22Rv1 (cell line): ENCODE results near the gene NUP155.
"Not testable (repeated sequence)": the region's sequence is repeated elsewhere in the genome, so short reads cannot be mapped to it uniquely, and the experiment has no call there.

Experiments used
- ZFX ChIP-seq: fragments of 450-650 bp; IDR thresholded peaks from 2 replicates; pipeline ENCODE4 v1.6.1; 2017; ENCODE audit warnings: antibody characterized with exemption, borderline replicate concordance
- TF ChIP-seq, protein P1 (sequence below): fragments of 450-650 bp; IDR thresholded peaks from 2 replicates; pipeline ENCODE4 v1.5.1; 2017; ENCODE audit warnings: mild to moderate bottlenecking

DNA sequence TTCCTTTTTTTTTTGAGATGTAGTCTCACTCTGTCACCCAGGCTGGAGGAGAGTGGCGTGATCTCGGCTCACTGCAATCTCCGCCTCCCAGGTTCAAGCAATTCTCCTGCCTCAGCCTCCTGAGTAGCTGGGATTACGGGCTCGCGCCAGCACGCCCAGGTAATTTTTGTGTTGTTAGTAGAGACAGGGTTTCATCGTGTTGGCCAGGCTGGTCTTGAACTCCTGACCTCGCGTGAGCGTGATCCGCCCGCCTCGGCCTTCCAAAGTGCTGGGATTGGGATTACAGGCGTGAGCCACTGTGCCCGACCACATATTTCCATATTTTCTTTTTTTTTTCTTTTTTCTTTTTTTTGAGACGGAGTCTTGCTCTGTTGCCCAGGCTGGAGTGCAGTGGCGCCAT is 28.2 kb downstream of the NUP155 start:
- TF ChIP-seq, protein P1, sequence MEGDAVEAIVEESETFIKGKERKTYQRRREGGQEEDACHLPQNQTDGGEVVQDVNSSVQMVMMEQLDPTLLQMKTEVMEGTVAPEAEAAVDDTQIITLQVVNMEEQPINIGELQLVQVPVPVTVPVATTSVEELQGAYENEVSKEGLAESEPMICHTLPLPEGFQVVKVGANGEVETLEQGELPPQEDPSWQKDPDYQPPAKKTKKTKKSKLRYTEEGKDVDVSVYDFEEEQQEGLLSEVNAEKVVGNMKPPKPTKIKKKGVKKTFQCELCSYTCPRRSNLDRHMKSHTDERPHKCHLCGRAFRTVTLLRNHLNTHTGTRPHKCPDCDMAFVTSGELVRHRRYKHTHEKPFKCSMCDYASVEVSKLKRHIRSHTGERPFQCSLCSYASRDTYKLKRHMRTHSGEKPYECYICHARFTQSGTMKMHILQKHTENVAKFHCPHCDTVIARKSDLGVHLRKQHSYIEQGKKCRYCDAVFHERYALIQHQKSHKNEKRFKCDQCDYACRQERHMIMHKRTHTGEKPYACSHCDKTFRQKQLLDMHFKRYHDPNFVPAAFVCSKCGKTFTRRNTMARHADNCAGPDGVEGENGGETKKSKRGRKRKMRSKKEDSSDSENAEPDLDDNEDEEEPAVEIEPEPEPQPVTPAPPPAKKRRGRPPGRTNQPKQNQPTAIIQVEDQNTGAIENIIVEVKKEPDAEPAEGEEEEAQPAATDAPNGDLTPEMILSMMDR = not testable (repeated sequence)
- TF ChIP-seq ZFX = not testable (repeated sequence)
